Endodermal cell (in vitro differentiated cells): ENCODE results near the gene BCDIN3D. TPM values are rescaled to one million over a fixed set of nuclear protein-coding genes. Genes with fewer than 3 reads are reported as not detected.

ENCODE experiments used
- DNase-seq: peaks from one replicate; pipeline ENCODE4 v3.0.0-alpha.2; 2017
- H3K27ac ChIP-seq: 2 replicates; pipeline ENCODE4 v1.5.1; 2013; ENCODE audit warnings: mild to moderate bottlenecking, low read depth, low read length, moderate library complexity
- H3K27me3 ChIP-seq: 2 replicates; pipeline ENCODE4 v1.6.1; 2013; ENCODE audit warnings: mild to moderate bottlenecking, low read length, moderate library complexity; ENCODE audit not compliant: insufficient read depth, control insufficient read depth, poor library complexity, severe bottlenecking
- H3K36me3 ChIP-seq: 2 replicates; pipeline ENCODE4 v1.7.0; 2013; ENCODE audit warnings: mild to moderate bottlenecking, low read length, moderate library complexity; ENCODE audit not compliant: control insufficient read depth, insufficient read depth
- H3K4me1 ChIP-seq: one replicate; pipeline ENCODE4 v1.7.0; 2013; ENCODE audit warnings: low read length; ENCODE audit not compliant: control insufficient read depth, insufficient read depth
- H3K4me3 ChIP-seq: 2 replicates; pipeline ENCODE4 v1.5.1; 2013; ENCODE audit warnings: mild to moderate bottlenecking, low read length, moderate library complexity
- H3K9ac ChIP-seq: 2 replicates; pipeline ENCODE4 v1.6.1; 2013; ENCODE audit warnings: mild to moderate bottlenecking, low read length, moderate library complexity; ENCODE audit not compliant: poor library complexity, severe bottlenecking; ENCODE audit errors: extremely low read depth
- H3K9me3 ChIP-seq: 2 replicates; pipeline ENCODE4 v1.6.1; 2013; ENCODE audit warnings: mild to moderate bottlenecking, low read length, moderate library complexity; ENCODE audit not compliant: control insufficient read depth
- H3K27ac Mint-ChIP-seq: 2 replicates; pipeline ENCODE4 v1.8.0; 2020; ENCODE audit warnings: mixed read lengths
- H3K27me3 Mint-ChIP-seq: 2 replicates; pipeline ENCODE4 v1.8.0; 2021; ENCODE audit warnings: mild to moderate bottlenecking, mixed read lengths; ENCODE audit not compliant: insufficient read depth
- H3K36me3 Mint-ChIP-seq: 2 replicates; pipeline ENCODE4 v1.8.0; 2020; ENCODE audit warnings: low read depth, mixed read lengths
- H3K4me1 Mint-ChIP-seq: 2 replicates; pipeline ENCODE4 v1.8.0; 2020; ENCODE audit warnings: mixed read lengths
- H3K4me3 Mint-ChIP-seq: 2 replicates; pipeline ENCODE4 v1.8.0; 2020; ENCODE audit warnings: mild to moderate bottlenecking, moderate library complexity, mixed read lengths
- H3K9me3 Mint-ChIP-seq: 2 replicates; pipeline ENCODE4 v1.8.0; 2020; ENCODE audit warnings: mild to moderate bottlenecking, mixed read lengths
- CTCF ChIP-seq: fragments of 200-600 bp; sonication (generic); conservative IDR thresholded peaks from 2 replicates; pipeline ENCODE4 v1.5.0; 2021; ENCODE audit warnings: antibody characterized with exemption, mild to moderate bottlenecking
- WGBS, 2 experiments: methylation state at CpG; one replicate each; pipeline versions ENCODE4 v1.1.5 to v1.1.7; 2013; ENCODE audit warnings: missing lambda C conversion rate in 2 of 2, mixed read lengths in 1 of 2; ENCODE audit not compliant: insufficient coverage in 1 of 2, insufficient read length in 1 of 2; 5-methylcytosine and 5-hydroxymethylcytosine counted together
- total RNA-seq, 2 donors: library from RNA; stranded (reverse); fragmentation: NEBNext Ultra II Directional in 1 of 2; extraction: Animal tissue kit (Norgen Biotek cat#: 25700) in 1 of 2; gene quantifications; 2 replicates in 1 of 2; 3 replicates in 1 of 2; pipeline ENCODE4 v1.2.1, GENCODE V29; 2021

BCDIN3D gene
- total RNA-seq, 2 donors from 2014 or later, result 2.8 to 3.8 TPM

DNA sequence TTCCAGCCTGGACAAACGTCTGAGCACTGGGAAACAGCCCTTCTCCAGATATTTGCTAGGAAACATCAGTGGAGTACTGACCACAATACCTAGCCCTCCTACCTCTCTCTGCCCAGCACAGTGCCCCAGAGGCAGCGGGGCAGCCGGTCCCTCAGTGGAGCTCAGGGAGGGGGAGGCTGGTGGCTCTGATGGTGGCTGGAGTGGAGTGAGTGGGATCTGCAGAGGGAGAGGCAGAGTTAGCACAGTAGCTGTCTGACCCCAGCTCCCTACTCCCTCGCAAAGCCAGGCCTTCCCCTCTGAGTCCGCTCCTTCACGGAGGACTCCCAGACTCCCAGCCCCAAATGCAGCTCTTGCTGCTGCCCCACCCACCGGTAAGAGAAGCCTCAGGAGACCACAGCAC lies 44.7 kb downstream of the BCDIN3D start:
- no peaks in the 10 kb centered on the region for H3K9me3 Mint-ChIP-seq
- WGBS, 2 experiments, result 94 to 97% methylated on average over 6 to 7 of the region's 7 CpGs

GRCh38 chr12:49797449-49797776 lies 45.5 kb downstream of the BCDIN3D start:
- no peak overlapping the region for H3K27ac Mint-ChIP-seq
- Histone ChIP-seq H3K9ac (no peak overlapping the region), H3K27ac (no peak overlapping the region), H3K4me1 (peaks cover 18% of the 10 kb centered on the region), H3K27me3 (no peaks in the 10 kb centered on the region), H3K36me3 (peaks cover 20% of the 10 kb centered on the region), H3K9me3 (no peaks in the 10 kb centered on the region), H3K4me3 (no peak overlapping the region)
- H3K4me1 Mint-ChIP-seq, result peaks cover 23% of the 10 kb centered on the region
- H3K36me3 Mint-ChIP-seq, result peaks cover 23% of the 10 kb centered on the region
- TF ChIP-seq CTCF, result no peak
- no peak for DNase-seq
- no peaks in the 10 kb centered on the region for H3K9me3 Mint-ChIP-seq
- no peaks in the 10 kb centered on the region for H3K27me3 Mint-ChIP-seq
- 95 to 96% methylated on average over 2 of the region's 2 CpGs for WGBS, 2 experiments
- H3K4me3 Mint-ChIP-seq, result no peak overlapping the region

More for the DNA sequence above, 44.7 kb downstream of the BCDIN3D start:
- Mint-ChIP-seq H3K4me1 (peaks cover 30% of the 10 kb centered on the region), H3K4me3 (no peak overlapping the region), H3K36me3 (peaks cover 27% of the 10 kb centered on the region), H3K27ac (no peak overlapping the region), H3K27me3 (no peaks in the 10 kb centered on the region)
- Histone ChIP-seq H3K27me3 (no peaks in the 10 kb centered on the region), H3K9ac (no peak overlapping the region), H3K4me1 (peaks cover 27% of the 10 kb centered on the region), H3K9me3 (no peaks in the 10 kb centered on the region), H3K4me3 (no peak overlapping the region), H3K27ac (no peak overlapping the region), H3K36me3 (peaks cover 28% of the 10 kb centered on the region)
- TF ChIP-seq CTCF, result no peak
- DNase-seq, result no peak

GRCh38 chr12:49796606-49797448 lies 46.1 kb downstream of the BCDIN3D start:
- Histone ChIP-seq H3K9me3 (no peaks in the 10 kb centered on the region), H3K27ac (no peak overlapping the region), H3K9ac (no peak overlapping the region), H3K4me3 (no peak overlapping the region), H3K36me3 (peaks cover 20% of the 10 kb centered on the region), H3K4me1 (peaks cover 18% of the 10 kb centered on the region), H3K27me3 (no peaks in the 10 kb centered on the region)
- H3K4me3 Mint-ChIP-seq, result no peak overlapping the region
- peaks cover 17% of the 10 kb centered on the region for H3K4me1 Mint-ChIP-seq
- WGBS, 2 experiments, result 92 to 99% methylated on average over 11 to 17 of the region's 17 CpGs
- peaks cover 23% of the 10 kb centered on the region for H3K36me3 Mint-ChIP-seq
- H3K27ac Mint-ChIP-seq, result no peak overlapping the region
- no peaks in the 10 kb centered on the region for H3K27me3 Mint-ChIP-seq
- no peak for TF ChIP-seq CTCF
- DNase-seq, result no peak
- H3K9me3 Mint-ChIP-seq, result no peaks in the 10 kb centered on the region
